HG03097 (cell line): Measurements from ENCODE around the gene SS18L1.

Experiments
- ATAC-seq: cut with Tn5 transposase; IDR thresholded peaks from one replicate; pipeline ENCODE4 v1.9.1; 2021; ENCODE audit not compliant: unreplicated experiment, low FRiP score

The SS18L1 gene

GRCh38 chr20:62119591-62120364 lies 23.8 kb upstream of the SS18L1 start:
- ATAC-seq: no peak

DNA sequence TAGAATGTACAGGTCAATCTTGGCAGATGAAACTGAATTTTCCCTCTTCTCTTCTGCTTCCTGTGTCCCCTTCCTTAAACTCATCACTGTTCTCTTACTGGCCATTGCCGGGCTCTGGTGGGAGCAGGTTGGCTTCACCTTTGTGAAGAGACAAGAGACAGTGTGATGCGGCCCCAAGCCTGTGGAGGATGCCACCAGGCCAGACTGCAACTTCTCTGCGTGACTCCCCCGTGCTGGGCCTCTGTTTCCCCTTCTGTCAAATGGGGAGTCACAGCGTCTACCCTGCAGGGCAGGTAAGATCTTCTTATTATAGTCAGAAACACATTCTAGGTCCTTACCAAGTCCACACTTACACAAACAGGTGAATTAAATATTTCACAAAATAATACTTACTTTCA lies 23.2 kb upstream of the SS18L1 start:
- ATAC-seq: no peak

- ATAC-seq: peak; percentile 13
Observed at GRCh38 chr20:62120990-62121775, 22.4 kb upstream of the SS18L1 start.

DNA sequence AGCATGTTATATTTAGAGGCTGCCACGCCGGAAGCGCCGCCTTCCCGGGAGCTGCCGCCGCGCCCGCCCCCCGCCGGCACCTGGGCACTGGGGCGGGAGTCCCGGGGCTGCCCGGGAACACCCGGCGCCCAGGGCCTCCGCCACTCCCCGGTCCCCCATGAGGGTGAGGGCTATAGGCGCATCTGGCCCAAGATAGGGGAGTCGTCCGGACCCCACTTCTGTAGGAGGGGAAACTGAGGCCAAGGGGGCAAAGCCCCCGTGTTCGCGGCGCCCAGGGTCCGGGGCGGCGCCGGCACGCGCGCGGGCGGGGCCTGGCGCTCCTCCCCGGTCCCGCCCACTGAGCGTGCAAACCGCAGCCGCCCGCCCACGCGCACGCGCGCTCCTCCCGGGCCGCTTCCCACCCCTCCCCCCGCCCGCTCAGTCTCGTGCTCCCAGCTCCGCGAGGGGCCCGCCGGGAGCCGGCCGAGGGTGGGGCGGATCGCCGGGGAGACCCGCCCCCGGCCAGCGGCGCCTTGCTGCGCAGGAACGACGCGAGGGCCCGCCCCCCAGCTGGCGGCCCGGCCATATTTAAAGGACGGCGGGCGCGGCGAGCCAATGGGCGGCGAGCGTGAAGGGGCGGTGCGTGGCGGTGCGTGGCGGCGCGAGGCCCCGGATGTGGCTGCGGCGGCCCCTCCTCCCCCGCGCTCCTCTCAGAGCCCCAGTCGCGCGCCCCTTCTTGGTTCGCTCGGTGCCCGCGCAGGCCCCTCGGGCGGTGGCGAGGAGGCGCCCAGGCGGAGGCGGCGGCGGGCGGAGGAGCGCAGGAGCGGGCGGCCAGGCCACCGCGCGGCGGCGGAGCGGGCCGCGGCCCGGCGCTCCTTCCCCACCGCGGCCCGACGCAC lies 21.6 kb upstream of the SS18L1 start, which contains the start of gene LSM14B:
TSS of gene LSM14B (plus strand) at position 700 of the 878 bp plus-strand sequence. CDS start 192 bp downstream, outside the sequence.
- peak; percentile 69 for ATAC-seq

DNA sequence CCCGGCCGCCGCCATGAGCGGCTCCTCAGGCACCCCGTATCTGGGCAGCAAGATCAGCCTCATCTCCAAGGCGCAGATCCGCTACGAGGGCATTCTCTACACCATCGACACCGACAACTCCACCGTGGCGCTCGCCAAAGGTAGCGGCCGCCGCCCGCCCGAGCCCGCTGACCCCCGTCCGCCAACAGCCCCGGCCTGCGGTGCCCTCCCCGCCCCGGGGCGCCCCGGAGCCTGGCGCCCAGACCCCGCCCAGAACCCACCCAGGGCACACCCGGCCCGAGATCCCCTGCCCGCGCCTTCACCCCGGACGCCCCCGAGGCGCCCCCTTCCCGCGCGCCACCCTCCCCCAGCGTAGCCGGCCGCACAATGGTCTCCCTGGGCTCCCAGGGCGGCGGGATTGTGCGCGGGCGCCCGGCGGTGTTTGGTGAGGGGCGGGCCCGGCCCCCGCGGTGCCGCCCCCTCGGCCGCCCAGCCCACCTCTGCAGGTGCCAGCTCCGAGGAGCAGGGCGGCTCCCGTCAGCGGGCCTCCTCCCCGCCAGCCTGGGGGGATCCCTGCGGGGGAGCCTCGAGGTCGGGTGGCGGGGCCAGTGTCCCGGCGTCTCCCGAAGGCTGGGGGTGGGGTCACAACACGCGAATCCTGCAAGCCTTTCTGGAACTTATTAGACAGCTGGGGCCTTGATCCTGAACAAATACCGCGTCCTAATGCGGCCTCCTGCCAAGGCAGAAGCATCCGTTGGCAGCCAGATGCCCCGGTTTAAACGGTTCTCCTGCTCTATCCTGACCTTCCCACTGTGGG lies 20.7 kb upstream of the SS18L1 start:
- peak; percentile 15 for ATAC-seq

GRCh38 chr20:62123450-62124118 lies 20.0 kb upstream of the SS18L1 start:
- ATAC-seq: no peak

- no peak for ATAC-seq
Observed at GRCh38 chr20:62126141-62126540, 17.4 kb upstream of the SS18L1 start.

GRCh38 chr20:62127799-62128198 lies 15.8 kb upstream of the SS18L1 start:
- ATAC-seq: no peak

- ATAC-seq: no peak
Observed at GRCh38 chr20:62128502-62128901, 15.1 kb upstream of the SS18L1 start.

DNA sequence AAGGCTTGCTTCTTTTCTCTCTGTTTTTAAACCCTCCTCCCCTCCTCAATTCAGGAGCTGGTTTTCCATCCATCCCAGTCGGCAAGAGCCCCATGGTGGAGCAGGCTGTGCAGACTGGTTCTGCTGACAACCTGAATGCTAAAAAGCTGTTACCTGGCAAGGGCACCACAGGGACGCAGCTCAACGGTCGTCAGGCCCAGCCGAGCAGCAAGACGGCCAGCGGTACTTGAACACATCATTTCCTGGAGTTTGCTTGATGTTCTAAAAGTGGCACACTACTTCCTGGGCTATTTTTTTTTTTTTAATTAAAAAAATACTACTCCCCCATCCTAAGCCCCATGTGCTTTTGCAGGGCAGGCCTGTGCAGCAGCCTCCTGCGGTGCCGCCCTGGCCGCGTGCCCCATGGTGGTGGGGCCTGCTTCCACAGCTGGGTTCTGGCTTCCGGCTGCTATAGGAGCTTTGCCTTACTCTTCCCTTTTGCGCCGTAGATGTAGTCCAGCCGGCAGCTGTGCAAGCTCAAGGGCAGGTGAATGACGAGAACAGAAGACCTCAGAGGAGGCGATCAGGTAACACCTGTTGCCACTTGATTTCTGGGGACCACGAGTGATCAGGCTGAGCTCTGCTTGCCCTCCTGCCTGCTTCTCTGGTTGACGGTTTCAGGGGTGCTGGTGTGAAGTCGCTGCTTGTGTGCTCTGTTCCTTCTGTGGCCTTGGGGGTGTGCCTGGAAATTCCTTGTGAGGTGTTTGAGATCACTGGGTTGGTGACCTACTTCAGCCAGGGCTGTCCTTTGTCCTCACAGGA lies 13.6 kb upstream of the SS18L1 start:
- no peak for ATAC-seq

- no peak for ATAC-seq
Observed at GRCh38 chr20:62131560-62132320, 11.8 kb upstream of the SS18L1 start.

DNA sequence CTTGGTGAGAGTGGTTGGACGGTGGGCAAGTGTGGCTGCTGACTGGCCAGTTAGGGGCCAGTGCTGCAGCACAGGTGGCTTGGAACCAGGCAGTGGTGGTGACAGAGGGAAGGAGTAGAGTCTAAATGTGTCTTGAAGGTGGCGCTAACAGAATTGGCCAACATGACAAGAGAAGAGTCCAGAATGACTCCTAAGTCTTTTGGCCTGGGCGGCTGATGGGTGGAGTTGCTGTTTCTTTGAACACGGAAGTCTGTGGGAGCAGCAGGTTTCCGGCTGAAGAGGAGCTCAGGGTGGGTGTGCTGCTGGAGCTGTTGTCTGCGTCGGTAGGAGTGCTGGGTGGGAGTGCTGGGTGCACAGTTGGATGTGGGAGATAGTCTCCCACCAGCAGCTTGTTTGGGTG lies 11.1 kb upstream of the SS18L1 start:
- ATAC-seq: no peak

- ATAC-seq: no peak
Observed at GRCh38 chr20:62133051-62133845, 10.3 kb upstream of the SS18L1 start.

DNA sequence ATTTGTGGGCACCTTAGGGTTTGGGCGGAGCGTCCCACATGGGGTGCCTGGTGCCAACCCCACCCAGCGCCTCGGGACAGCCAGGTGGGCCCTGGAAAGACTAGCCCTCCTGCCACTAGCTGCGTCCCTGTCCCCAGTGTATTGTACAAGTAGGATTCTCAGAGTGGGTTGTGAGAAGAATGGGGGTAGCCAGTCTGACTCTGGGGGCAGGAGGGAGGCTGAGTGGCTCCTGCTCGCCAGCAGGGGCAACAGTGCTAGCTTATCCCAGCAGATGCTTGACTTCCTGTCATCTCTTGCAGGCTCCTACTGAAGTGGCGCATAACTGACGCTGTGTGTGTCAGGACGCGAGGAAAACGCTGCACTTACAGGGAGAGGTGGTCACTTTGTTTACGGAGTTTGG lies 9.7 kb upstream of the SS18L1 start:
- ATAC-seq: no peak

DNA sequence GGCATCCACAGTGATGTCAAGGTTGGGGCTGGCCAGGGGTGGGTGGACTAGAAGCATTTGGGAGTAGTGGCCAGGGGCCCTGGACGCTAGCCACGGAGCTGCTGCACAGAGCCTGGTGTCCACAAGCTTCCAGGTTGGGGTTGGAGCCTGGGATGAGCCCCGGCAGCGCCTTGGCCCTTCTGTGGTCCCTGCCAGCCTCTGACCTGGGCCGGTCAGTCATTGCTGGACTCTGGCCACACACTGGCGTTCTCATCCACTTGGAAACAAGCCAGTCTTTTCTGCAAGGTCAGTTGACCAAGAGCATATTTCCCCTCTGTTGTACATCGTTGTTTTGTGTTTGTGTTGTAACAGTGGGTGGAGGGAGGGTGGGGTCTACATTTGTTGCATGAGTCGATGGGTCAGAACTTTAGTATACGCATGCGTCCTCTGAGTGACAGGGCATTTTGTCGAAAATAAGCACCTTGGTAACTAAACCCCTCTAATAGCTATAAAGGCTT lies 8.8 kb upstream of the SS18L1 start:
- no peak for ATAC-seq

DNA sequence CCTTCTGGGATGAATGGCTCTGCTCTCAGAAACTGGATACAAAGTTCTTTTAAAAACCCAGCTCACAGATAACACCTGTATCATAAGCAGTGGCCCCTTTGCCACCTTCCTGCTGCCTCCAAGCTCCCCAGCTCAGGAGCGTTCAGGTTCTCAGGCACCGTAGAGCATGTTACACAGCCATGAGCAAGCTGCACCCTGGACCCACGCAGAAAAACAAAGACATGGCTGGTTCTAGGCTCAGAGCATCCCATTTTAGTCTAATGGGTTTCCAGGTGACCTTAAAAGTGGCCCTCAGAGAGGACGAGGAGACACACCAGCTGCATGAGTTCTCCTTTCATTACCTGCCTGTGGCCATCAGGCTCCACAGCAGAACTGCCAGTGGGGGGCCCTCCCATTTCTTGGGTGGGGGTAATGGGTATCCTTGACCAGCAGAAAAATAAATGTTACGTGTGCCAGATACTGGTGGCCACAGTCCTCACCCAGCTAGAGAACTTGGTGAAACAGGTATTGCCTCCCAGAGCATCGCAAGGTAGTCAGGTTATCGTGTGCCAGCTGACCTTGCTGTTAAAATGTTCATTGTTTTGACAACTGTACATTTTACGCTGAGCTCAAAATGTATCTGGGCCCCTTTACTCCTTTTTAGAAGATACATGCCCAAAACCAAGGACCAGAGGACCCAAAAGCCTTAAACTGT lies 7.8 kb upstream of the SS18L1 start:
- no peak for ATAC-seq
